Measurements from ENCODE around the gene PDIA2. TPM values are rescaled to one million over a fixed set of nuclear protein-coding genes. Genes with fewer than 3 reads are reported as not detected.
"Not testable (repeated sequence)": the region's sequence is repeated elsewhere in the genome, so short reads cannot be mapped to it uniquely, and the experiment has no call there.

The PDIA2 gene
- polyA plus RNA-seq, 4 donors, result 0.32 to 1.8 (median 0.84) TPM

GRCh38 chr16:324451-325334 lies 41.7 kb downstream of the PDIA2 start:
- DNase-seq (ENCODE audit: low read depth in 4 of 4, low spot score in 3 of 4), result no peak

- no peak for DNase-seq (ENCODE audit: low read depth in 4 of 4, low spot score in 3 of 4)
These were observed 42.6 kb downstream of the PDIA2 start for GRCh38 chr16:325375-326145.

GRCh38 chr16:330741-331140 lies 47.8 kb downstream of the PDIA2 start:
- DNase-seq (ENCODE audit: low read depth in 4 of 4, low spot score in 3 of 4), result no peak

- not testable (repeated sequence) for DNase-seq (ENCODE audit: low read depth in 4 of 4, low spot score in 3 of 4)
These were observed 48.3 kb downstream of the PDIA2 start for GRCh38 chr16:331181-331814.

GRCh38 chr16:333406-334094 lies 50.6 kb downstream of the PDIA2 start:
- no peak for DNase-seq (ENCODE audit: low read depth in 4 of 4, low spot score in 3 of 4)

GRCh38 chr16:334164-334832 lies 51.3 kb downstream of the PDIA2 start:
- not testable (repeated sequence) for DNase-seq (ENCODE audit: low read depth in 4 of 4, low spot score in 3 of 4)

GRCh38 chr16:334861-335632 lies 52.1 kb downstream of the PDIA2 start:
- DNase-seq (ENCODE audit: low read depth in 4 of 4, low spot score in 3 of 4), result not testable (repeated sequence)

- DNase-seq (ENCODE audit: low read depth in 4 of 4, low spot score in 3 of 4), result no peak
These were observed 53.3 kb downstream of the PDIA2 start for GRCh38 chr16:336269-336668.

Other genes starting within 250 kb of the PDIA2 start
- 10 to 100 TPM; 10.3 to 13.0 (median 12.1) TPM for gene POLR3K, start 229.6 kb upstream of the PDIA2 start, polyA plus RNA-seq (ENCODE audit: insufficient read length in 4 of 4)
- gene SNRNP25, start 229.3 kb upstream of the PDIA2 start, polyA plus RNA-seq (ENCODE audit: insufficient read length in 4 of 4), result 10 to 100 TPM; 34.3 to 46.9 (median 42.6) TPM
- 10 to 100 TPM; 24.9 to 42.0 (median 28.8) TPM for gene RHBDF1, start 210.5 kb upstream of the PDIA2 start, polyA plus RNA-seq (ENCODE audit: insufficient read length in 4 of 4)
- 10 to 100 TPM; 19.2 to 29.9 (median 20.8) TPM for gene MPG, start 204.9 kb upstream of the PDIA2 start, polyA plus RNA-seq (ENCODE audit: insufficient read length in 4 of 4)
- gene NPRL3, start 144.5 kb upstream of the PDIA2 start, polyA plus RNA-seq (ENCODE audit: insufficient read length in 4 of 4), result 10 to 100 TPM; 28.3 to 36.3 (median 30.8) TPM
- 1 to 10 TPM in 3 of 4 donors, under 1 TPM in 1; 0.74 to 9.7 (median 3.0) TPM for gene HBZ, start 130.5 kb upstream of the PDIA2 start, polyA plus RNA-seq (ENCODE audit: insufficient read length in 4 of 4)
- gene HBM, start 117.2 kb upstream of the PDIA2 start, polyA plus RNA-seq (ENCODE audit: insufficient read length in 4 of 4), result 10 to 100 TPM in 1 of 4 donors, 1 to 10 TPM in 3; 1.5 to 29.2 (median 3.6) TPM
- over 10,000 TPM in 1 of 4 donors, 1,000 to 10,000 TPM in 1, 100 to 1,000 TPM in 2; 628 to 18,307 (median 1,105) TPM for gene HBA2, start 110.3 kb upstream of the PDIA2 start, polyA plus RNA-seq (ENCODE audit: insufficient read length in 4 of 4)
- gene HBA1, start 106.5 kb upstream of the PDIA2 start, polyA plus RNA-seq (ENCODE audit: insufficient read length in 4 of 4), result over 10,000 TPM in 1 of 4 donors, 100 to 1,000 TPM in 3; 453 to 13,427 (median 759) TPM
- 1 to 10 TPM in 2 of 4 donors, under 1 TPM in 1, not detected in 1; 0.85 to 4.5 (median 1.1) TPM for gene HBQ1, start 102.7 kb upstream of the PDIA2 start, polyA plus RNA-seq (ENCODE audit: insufficient read length in 4 of 4)
- 100 to 1,000 TPM in 3 of 4 donors, 10 to 100 TPM in 1; 96.7 to 167 (median 125) TPM for gene LUC7L, start 53.7 kb upstream of the PDIA2 start, polyA plus RNA-seq (ENCODE audit: insufficient read length in 4 of 4)
- 10 to 100 TPM; 42.8 to 87.7 (median 73.3) TPM for gene FAM234A, start 48.3 kb upstream of the PDIA2 start, polyA plus RNA-seq (ENCODE audit: insufficient read length in 4 of 4)
- gene RGS11, start 7.2 kb upstream of the PDIA2 start, polyA plus RNA-seq (ENCODE audit: insufficient read length in 4 of 4), result 1 to 10 TPM in 3 of 4 donors, under 1 TPM in 1; 0.76 to 3.7 (median 2.4) TPM
- 1 to 10 TPM; 1.2 to 4.6 (median 2.8) TPM for gene ARHGDIG, start 2.6 kb upstream of the PDIA2 start, polyA plus RNA-seq (ENCODE audit: insufficient read length in 4 of 4)
- gene AXIN1, start 69.6 kb downstream of the PDIA2 start, polyA plus RNA-seq (ENCODE audit: insufficient read length in 4 of 4), result 10 to 100 TPM; 14.9 to 22.8 (median 15.8) TPM
- gene MRPL28, start 87.4 kb downstream of the PDIA2 start, polyA plus RNA-seq (ENCODE audit: insufficient read length in 4 of 4), result 10 to 100 TPM; 36.9 to 82.5 (median 65.4) TPM
- 10 to 100 TPM; 21.6 to 64.8 (median 56.5) TPM for gene PGAP6, start 98.8 kb downstream of the PDIA2 start, polyA plus RNA-seq (ENCODE audit: insufficient read length in 4 of 4)
- gene NME4, start 114.0 kb downstream of the PDIA2 start, polyA plus RNA-seq (ENCODE audit: insufficient read length in 4 of 4), result 100 to 1,000 TPM in 3 of 4 donors, 10 to 100 TPM in 1; 97.7 to 141 (median 104) TPM
- gene DECR2, start 118.7 kb downstream of the PDIA2 start, polyA plus RNA-seq (ENCODE audit: insufficient read length in 4 of 4), result 10 to 100 TPM; 17.3 to 31.8 (median 22.7) TPM
- 100 to 1,000 TPM in 1 of 4 donors, 10 to 100 TPM in 3; 44.2 to 144 (median 76.4) TPM for gene RAB11FIP3, start 142.5 kb downstream of the PDIA2 start, polyA plus RNA-seq (ENCODE audit: insufficient read length in 4 of 4)
- 10 to 100 TPM; 16.2 to 36.6 (median 23.5) TPM for gene CAPN15, start 244.5 kb downstream of the PDIA2 start, polyA plus RNA-seq (ENCODE audit: insufficient read length in 4 of 4)

Measured in left renal pelvis (tissue), 4 donors.